Left ventricle myocardium superior (tissue), 1 donor: ENCODE measurements around the gene SERPINA5. TPM values are rescaled to one million over a fixed set of nuclear protein-coding genes. Genes with fewer than 3 reads are reported as not detected.
"Not testable (repeated sequence)": the region's sequence is repeated elsewhere in the genome, so short reads cannot be mapped to it uniquely, and the experiment has no call there.

ENCODE experiments used
- ATAC-seq: fragments of 200-7000 bp; cut with Tn5 transposase; one replicate; pipeline ENCODE4 v1.9.1; 2020; ENCODE audit warnings: mild to moderate bottlenecking, moderate library complexity
- DNase-seq: peaks from one replicate; pipeline ENCODE4 v3.0.0-alpha.2; 2020
- intact Hi-C: fragments of 100-400 bp; cut with micrococcal nuclease; formaldehyde crosslinking; loops from one replicate; pipeline ENCODE4 v1.11.0; 2022
- total RNA-seq: library from RNA; stranded (reverse); fragmentation: NEBNext Ultra II Directional; extraction: Animal tissue kit (Norgen Biotek cat#: 25700); gene quantifications from one replicate; pipeline ENCODE4 v1.2.1, GENCODE V29; 2021
- donor health status: DM: no; HTN: yes; CAD: no; lungs with severe emphysema.

The SERPINA5 gene
- total RNA-seq, 1 donor from 2014 or later, result 4.0 TPM

DNA sequence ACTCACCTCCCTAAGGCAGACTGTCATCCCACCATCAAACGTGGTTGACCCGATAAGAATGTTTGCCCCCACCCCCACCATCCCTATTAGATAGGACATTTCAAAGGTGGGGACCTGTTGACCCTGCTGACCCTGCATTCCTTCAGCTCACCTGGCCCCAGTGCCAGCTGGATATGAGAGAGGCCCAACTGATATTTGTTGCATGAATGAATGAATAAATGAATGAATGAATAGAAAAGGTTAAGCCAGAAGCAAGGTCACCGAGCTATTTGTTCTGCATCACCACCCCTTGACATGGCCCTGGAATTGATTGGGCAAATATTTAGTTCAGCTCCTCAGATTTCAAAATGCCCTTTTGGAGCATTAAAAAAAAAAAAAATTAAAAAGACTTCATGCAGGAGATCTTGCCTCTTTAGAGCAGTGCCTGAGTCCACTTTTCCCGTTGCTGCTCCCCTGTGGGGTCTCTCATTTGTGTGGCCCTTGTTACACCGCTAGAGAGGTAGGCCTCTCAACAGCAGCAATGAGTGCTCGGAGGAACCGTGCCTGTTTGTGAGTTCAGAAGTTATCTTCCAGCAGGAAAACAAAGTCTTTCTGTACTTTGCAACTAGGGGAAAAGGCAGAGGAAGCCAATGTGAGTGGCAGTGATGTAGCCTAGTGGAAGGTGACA lies 8.5 kb upstream of the SERPINA5 start:
- intact Hi-C loops, result no loop called here
- no peak for ATAC-seq
- no peak for DNase-seq

DNA sequence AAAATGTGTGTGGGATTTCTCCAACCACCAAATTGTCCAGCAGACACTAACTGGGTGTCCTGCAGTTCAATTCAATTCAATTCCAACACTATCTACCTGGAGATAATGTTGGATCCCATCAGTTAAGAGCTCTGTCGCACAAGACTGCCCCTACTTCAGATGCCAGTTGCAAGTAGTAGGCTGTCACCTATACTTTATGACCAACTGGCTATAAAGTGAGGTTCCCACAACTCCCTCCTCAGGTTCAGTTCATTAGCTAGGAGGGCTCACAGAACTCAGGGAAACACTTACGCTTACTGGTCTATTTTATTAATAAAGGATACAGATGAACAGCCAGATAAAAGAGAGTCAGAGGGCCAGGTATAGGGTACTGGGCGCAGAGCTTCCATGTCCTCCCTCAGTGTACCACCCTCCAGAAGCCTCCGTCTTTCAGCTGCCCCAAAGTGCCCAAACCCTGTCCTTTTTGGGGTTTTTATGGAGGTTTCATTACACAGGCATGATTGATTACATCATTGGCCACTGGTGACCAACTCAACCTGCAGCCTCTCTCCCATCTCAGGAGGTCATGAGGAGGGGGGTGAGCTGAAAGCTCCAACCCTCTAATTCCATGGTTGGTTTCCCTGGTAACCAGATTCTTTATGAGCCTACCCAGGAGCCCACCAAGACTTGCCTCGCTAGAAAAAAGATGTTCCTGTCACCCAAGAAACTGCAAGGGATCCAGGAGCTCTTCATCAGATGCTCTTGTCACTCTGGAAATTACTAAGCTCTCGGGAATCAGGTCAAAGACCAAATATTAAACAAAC lies 7.5 kb upstream of the SERPINA5 start:
- no peak for DNase-seq
- intact Hi-C loops, result no loop called here
- ATAC-seq, result no peak

DNA sequence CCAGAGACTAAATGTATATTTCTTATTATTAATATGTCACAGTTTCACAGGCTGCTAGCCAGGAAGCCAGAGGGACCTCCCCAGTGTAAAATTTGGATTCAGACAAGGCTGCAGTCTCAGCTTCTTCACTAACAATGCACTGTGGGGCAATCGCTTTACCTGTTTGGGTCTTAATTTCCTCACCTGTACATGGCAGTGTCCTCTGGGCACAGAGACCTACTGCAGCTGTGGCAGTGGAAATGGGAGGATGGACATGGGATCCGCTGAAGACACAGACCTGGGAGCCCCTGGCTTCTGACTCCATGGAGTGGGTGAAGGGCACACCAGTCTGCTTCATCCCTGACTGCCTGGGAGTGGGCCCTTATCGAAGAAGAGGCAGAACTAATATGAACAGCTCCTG lies 6.9 kb upstream of the SERPINA5 start:
- intact Hi-C loops, result no loop called here
- ATAC-seq, result no peak
- no peak for DNase-seq

DNA sequence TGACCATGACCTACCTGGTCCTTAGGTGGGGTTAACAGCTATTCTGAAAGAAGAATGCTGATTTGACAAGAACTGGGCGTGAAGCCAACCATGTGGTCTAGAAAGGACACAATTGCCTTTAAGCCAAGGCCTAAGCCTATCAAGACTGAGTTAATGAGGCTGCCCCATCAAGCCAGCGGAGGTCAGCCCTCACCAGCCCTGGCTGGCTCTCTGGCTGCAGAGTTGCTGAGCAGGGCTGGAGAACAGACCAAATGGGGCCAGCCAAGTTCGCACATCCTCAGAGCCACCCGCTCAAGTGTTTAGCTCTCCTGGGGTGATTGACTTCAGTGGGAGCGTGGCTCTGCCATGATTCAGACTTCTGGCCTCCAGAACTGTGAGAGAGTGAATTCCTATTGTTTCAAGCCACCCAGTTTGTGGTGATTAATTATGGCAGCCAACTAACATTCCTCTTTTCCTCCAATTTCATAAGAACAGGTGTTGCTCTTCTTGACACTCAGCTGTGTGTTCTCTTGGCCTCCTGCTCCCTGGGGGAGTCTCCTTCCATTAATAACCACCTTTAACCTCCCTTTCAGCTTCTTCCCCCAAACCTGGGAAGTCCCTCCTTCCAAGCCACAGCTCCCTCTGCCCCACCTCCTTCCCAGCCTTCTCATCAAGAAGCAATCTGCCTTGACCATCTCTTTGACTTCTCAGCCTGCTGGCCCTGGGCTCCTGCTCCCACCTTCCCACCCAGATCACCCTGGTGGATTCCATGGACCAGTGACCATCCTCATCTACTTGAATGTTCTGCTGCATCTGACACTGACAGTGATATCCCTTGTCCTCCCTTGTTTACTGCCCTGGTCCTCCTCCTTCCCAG lies 5.3 kb upstream of the SERPINA5 start:
- DNase-seq (no peak), ATAC-seq (no peak)
- intact Hi-C loops, result no loop called here

DNA sequence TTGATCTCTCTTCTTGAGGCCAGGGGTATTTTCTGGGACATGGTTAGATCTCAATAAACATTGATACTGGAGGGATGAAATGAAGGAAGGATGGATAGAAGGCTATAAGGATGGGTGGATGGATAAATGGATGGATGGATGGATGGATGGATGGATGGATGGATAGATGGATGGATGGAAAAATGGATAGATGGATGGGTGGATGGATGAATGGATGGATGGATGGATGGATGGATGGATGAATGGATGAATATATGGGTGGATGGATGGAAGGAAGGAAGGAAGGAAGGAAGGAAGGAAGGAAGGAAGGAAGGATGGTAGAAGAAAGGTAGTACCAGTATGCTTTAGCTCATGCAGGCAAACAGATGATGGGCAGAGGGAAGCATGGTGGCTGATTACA lies 3.8 kb upstream of the SERPINA5 start:
- ATAC-seq, DNase-seq, intact Hi-C loops: not testable (repeated sequence)

DNA sequence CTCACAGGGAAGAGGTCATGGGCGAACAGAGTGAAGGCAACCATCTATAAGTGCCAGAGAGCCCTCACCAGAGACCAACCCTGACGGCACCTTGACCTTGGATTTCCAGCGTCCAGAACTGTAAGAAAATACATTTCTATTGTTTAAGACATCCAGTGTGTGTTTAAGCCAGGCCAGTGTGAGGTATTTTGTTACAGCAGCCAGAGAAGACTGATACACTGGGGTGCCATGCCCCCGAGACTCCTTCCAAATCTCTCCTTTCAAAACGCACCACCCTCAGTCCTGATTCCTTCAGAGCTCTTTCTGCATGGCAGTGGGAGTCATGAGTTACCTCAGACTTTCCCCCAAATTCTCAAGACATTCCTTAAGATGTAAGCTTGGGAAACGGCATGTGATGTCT lies 2.5 kb upstream of the SERPINA5 start:
- intact Hi-C loops, result no loop called here
- ATAC-seq (no peak), DNase-seq (no peak)

DNA sequence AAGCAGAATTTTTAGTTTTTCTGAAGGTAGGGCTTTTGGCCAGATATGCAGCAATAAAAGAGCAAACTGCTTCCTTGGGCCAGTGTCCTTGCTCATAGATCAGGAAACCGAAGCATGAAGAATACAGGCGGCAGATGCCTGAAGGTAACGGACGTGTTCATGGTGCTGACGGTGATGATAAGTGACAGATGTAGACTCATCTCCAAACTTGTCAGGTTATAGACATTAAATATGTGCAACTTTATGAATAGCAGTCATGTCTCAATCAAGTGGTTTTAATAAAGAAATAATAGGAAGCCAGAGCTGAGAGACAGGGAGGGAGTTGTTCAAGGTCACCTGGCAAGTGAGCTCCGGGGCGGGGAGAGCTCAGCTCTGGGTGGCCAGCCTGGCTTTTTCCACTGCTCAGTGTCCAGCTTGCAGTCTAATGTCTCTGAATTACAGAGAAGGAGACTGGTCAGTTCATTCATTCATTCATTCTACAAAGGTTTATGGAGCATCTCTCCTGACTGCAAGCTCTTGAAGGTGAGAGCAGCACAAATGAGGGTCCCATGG lies 1.0 kb downstream of the SERPINA5 start:
- intact Hi-C loops, result no loop called here

DNA sequence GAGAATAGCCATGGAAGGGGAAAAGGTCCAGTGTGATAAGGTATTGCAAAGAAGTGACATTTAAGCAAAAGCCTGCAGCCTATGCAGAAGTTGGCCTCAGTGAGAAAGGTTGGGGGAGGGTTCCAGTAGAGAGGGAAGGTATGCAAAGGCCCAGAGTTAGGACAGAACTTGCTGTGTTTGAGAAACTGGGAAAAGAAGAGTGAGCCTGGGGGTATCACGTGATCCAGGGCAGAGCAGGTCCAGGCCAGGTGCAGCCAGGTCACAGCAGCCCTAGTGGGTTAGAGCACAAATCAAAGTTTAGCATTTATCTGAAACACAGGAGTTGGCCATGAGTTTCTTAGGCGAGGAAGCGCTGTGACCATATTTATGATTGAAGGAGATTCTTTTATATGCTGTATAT lies 1.6 kb downstream of the SERPINA5 start:
- ATAC-seq, result no peak
- DNase-seq, result no peak
- intact Hi-C loops, result no loop called here

More for the DNA sequence above, 1.0 kb downstream of the SERPINA5 start:
- ATAC-seq, result peak; percentile 66
- peak; percentile 54 for DNase-seq

DNA sequence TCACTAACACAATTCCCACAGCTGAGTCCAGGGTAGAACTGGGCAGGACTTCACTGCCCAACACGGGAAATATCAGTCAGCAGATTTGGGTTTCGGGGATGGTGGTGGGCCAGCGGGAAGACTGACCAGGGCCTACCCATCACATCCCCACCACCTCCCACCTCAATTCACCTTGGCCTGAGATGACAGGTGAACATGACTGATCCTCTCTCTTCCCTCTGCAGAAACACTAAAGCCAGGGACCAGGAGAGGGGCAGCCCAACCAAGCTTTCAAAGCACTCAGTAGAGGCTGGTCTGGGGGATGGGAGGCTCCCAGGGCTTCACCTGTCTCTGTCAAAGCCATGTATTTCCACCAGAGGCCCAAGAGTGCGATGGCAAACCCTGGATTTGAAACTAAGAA lies 2.3 kb downstream of the SERPINA5 start:
- ATAC-seq, result no peak
- intact Hi-C loops, result no loop called here
- no peak for DNase-seq

DNA sequence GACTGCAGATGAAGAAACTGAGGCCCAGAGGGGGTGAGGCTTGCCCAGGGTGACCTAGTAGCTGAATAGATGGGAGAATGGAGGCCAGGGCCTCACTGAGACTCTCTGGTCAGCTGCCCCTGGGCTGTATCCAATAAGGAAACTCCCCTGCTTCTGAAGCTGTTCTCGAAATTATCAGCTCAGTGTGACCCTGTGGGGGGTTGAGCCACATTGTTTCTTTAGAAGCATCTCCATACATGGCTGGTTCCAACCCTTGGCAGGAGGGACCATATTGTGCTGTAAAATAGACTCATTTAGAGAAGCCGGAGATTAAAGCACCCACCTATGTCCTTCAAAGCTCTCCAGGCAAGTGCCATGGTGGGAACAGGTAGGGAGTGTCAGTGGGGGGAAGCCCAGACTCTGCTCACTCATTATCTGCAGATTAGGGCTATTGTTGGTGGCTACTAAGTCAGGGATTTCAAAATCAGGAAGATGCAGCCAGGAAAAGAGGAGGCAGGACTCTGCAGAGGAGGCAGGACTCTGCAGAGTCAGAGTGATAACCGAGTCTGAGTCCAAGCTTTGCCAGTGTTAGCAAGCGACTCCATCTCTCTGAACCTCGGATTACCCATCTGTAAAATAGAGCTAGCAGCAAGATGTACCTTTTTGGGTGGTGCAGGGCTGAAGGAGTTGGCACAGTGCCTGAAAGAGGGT lies 3.5 kb downstream of the SERPINA5 start:
- intact Hi-C loops, result no loop called here
- no peak for DNase-seq
- no peak for ATAC-seq

DNA sequence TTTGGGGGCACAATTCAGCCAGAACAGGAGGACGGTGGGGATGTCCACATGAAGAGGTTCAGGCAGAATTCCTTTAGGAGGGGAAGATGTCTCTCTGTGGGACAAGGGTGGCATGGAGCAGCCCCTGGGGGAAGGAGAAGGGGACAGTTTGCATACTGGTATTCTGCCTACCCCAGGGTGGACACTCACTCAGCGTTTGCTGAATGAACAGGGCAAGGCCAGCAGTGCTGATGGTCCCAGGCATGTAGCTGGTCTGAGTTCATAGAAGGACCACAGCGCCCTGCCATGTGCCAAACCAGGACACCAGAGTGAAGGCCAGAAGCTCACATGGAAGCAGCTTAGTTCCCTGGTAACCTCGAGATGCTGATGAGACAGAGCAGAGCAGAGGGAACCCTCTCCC lies 5.4 kb downstream of the SERPINA5 start:
- intact Hi-C loops, result no loop called here
- DNase-seq (no peak), ATAC-seq (no peak)

DNA sequence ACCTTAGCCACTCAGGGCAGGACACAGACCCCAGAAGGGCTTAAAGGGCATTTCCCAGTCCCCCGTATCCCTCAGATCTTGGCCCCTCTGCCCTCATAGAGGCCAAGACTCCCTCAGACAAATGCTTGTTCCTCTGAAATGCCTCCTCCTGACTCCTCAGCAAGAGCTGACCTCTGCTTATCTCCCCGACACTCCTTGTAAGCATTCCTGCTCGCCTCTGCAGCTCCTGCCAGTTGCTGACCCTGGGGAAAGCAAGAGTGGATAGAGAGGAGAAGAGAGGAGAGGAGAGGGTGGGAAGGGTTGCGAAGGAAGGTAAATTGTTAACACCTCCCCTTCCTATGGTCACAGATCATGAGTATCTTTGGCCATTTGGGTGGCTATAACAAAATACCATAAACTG lies 7.1 kb downstream of the SERPINA5 start:
- intact Hi-C loops, result no loop called here
- DNase-seq (no peak), ATAC-seq (no peak)

DNA sequence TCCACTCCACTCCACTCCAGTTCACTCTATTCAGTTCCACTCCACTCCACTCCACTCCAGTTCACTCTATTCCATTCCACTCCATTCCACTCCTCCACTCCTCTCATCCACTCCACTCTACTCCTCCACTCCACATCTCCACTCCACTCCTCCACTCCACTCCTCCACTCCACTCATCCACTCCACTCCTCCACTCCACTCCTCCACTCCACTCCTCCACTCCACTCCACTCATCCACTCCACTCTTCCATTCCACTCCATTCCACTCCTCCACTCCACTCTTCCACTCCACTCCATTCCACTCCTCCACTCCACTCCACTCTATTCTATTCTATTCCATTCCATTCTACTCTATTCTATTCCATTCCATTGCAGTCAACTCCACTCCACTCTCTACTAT lies 9.8 kb downstream of the SERPINA5 start:
- DNase-seq, result no peak
- intact Hi-C loops, result no loop called here
- ATAC-seq, result no peak

DNA sequence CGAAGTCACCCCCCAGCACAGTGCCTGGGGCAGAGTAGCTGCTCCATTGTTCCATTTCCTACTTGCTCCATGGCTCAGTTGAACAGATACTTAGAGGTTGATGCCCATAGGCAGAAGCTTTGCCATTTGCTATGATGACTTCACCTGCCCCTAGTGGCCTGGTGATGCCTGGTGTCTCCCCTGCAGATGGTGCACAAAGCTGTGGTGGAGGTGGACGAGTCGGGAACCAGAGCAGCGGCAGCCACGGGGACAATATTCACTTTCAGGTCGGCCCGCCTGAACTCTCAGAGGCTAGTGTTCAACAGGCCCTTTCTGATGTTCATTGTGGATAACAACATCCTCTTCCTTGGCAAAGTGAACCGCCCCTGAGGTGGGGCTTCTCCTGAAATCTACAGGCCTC lies 10.6 kb downstream of the SERPINA5 start:
- ATAC-seq, result no peak
- no peak for DNase-seq
- intact Hi-C loops, result no loop called here

DNA sequence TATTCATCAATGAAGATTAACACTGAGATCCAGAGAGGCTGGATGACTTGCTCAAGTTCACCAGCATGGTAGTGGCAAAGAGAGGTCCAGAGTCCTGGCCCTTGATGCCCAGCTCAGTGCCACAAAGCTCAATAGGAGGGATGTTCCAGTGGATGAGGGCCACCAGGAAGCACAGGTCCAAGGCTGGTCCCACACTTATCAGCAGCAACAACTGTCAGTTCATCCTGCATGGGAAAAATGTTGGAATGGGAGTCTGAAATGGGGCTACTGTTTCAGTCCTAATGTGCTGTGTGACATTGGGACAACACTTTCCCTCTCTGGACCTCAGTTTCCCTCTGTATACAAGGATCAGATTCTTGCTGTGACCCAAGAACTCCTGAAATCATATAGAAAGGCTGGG lies 11.2 kb downstream of the SERPINA5 start:
- DNase-seq (no peak), ATAC-seq (no peak)
- intact Hi-C loops, result no loop called here

DNA sequence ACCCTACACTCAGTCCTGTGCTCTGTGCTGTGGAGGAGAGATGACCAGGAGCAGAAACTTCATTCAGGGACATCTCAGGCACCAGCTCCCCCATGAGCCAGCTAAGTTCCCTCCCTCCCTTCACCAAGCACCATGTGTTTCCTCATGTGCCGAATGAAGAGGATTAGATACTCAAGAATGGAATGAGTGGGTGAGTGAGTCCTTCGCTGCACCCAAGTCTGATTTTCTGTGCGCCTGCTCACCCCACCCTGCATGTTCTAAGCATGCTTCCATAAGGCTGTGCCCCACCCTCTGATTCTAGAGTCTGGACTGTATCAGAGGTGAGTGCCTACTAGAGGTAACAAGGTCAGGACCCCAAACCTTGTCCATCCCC lies 12.1 kb downstream of the SERPINA5 start:
- intact Hi-C loops, result no loop called here
- no peak for ATAC-seq
- DNase-seq, result no peak

DNA sequence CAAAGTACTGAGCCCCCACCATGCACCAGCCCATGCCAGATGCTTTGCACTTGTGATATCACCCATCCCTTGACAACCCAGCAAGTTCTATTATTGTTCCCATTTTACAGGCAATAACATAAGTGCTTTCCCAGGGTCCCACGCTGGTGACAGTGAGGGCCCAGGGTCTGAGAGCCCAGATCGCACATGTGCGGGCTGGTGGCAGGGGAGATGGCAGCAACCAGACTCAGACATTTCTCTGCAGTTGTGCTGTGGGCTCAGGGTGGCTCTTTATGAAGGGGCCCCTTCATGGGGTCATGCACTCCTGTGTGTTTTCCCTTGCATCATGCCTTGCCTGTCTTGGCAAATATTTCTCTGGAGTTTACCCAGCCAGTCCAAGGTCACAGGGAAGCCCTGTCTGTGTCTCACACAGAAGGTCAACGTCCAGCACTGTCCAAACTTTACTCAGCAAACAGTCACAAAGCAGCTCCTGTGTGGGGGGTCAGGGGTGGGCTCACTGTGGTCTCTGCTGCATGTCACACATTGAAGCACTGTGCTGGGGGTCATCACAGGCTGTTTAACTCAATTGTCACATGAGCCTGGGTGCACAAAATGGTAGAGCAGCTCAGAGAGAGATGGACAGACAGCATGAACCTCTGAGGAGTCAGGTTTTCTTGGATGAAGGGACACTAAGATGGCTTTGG lies 12.7 kb downstream of the SERPINA5 start:
- DNase-seq, result no peak
- ATAC-seq, result no peak
- intact Hi-C loops, result no loop called here

DNA sequence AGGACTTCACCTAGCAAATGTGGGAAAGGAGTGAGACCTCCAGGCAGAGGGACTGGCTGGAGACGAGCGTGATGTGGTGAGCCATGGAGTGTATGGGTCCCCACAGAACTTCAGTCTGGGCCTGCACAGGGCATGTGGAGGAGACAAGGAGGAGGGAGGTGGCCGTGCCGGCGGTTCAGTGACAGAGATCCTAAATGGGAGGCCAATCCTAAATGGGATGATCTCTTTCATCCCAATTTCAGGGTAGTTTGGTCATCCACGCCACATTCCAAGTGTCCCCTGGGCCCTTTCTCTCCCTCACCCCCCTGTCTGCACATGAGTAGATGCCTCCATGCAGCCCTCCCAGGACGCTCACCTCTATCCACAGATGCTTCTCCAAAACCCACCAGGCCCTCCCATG lies 13.2 kb downstream of the SERPINA5 start:
- ATAC-seq (no peak), DNase-seq (no peak)
- intact Hi-C loops, result no loop called here

DNA sequence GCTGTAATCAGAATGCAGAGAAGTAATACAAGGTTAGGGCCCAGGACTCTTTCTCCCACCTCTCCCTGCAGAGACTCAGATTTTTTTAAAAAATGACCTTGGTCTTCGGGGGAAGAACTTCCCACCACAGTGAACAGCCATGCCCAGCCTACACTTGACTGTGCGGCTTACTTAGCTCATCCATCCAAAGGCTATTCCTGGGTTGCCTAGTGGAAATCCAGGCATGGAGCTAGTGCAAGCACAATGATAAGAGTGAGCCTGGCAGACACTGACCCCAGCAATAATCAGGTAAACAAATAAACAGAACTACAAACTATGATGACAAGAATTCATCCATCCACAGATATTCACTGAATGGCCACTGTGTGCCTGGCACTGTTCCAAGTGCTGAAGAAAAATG lies 14.7 kb downstream of the SERPINA5 start:
- intact Hi-C loops, result no loop called here
- DNase-seq (no peak), ATAC-seq (peak; percentile 52)
